ENCODE measurements around the gene COL5A1. TPM values are rescaled to one million over a fixed set of nuclear protein-coding genes. Genes with fewer than 3 reads are reported as not detected.
"Not testable (repeated sequence)": the region's sequence is repeated elsewhere in the genome, so short reads cannot be mapped to it uniquely, and the experiment has no call there.

Gene COL5A1
- polyA plus RNA-seq, 3 donors, result 70.5 to 77.2 (median 77.0) TPM

GRCh38 chr9:134841180-134841904 lies 199.7 kb downstream of the COL5A1 start:
- DNase-seq (ENCODE audit: low read depth in 3 of 3, low spot score in 2 of 3), result no peak

- DNase-seq (ENCODE audit: low read depth in 3 of 3, low spot score in 2 of 3), result no peak
Observed at GRCh38 chr9:134842321-134842720, 200.7 kb downstream of the COL5A1 start.

DNA sequence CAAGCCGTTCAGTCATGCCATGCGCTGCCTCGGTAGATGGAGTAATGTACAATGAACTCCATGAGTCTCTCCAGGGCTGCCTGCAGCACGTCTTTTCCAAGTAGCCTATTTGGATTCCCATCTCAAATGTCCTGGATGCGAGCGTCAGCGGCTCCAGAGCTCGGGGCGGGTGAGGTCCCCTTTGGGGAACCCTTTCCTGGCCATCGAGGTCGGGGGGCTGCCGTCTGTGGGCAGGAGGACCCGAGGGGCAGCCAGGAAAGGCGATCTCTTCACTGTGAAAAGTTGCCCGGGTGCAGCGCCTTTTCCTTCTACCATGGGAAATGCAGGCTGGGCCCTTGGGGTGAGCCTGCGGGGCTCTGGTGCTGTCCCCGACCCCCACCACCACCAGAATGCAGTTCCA lies 202.1 kb downstream of the COL5A1 start:
- no peak for DNase-seq (ENCODE audit: low read depth in 3 of 3, low spot score in 2 of 3)

DNA sequence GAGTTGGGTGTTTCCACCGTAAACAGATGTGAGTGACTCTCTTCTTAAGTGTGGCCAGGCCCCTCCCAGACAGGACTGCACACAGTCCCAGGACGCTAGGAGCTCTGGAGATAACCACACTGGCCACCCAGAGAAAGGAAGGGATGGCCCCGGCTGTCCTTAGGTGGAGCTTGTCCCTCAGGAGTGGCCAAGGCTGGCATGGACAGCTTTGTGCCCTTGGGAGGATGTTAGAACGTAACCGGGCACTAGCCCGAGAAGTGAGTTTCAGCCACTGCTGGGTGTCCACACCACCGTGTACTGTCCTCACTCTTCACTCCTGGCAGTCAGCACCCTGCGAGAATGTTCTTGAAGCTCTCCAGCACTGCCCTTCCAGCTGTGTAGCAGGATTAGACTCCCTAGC lies 203.2 kb downstream of the COL5A1 start:
- DNase-seq (ENCODE audit: low read depth in 3 of 3, low spot score in 2 of 3), result no peak

DNA sequence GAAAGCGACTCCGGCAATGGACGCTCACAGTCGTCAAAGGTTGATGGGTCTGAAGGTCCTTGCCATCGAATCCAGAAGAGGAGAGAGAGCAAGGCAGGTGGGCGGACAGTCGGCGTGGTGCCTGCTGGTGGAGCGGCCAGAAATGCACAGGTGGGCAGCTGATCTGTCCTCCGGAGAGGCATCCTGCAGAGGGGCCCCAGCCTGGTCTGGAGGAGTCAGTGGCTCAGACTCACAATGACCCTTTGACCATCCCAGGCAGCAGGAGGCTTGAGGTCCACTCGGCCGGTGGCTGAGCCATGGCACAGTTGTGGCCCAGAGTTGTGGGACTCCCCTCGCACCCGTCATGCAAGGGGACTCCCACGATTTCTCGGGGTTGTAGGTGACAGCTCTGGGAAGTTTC lies 204.6 kb downstream of the COL5A1 start:
- no peak for DNase-seq (ENCODE audit: low read depth in 3 of 3, low spot score in 2 of 3)

GRCh38 chr9:134846699-134847098 lies 205.1 kb downstream of the COL5A1 start:
- no peak for DNase-seq (ENCODE audit: low read depth in 3 of 3, low spot score in 2 of 3)

DNA sequence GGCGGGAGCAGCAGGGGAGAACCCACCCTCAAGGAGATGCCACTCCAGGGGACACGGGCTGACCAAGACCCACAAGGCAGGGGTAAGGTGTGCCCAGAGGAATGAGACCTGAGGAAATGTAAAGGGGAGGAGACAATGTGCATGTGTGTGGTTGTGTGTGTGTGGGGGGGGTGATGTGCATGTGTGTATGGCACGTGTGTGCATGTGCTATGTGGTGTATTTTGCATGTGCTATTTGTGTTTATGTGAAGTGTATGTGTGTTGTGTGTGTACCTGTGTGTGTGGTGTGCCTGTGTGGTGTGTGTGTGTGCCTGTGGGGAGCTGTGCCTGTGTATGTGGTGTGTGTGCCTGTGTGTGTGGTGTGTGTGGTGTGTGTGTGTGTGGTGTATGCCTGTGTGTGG lies 205.5 kb downstream of the COL5A1 start:
- no peak for DNase-seq (ENCODE audit: low read depth in 3 of 3, low spot score in 2 of 3)

- no peak for DNase-seq (ENCODE audit: low read depth in 3 of 3, low spot score in 2 of 3)
Observed at GRCh38 chr9:134847752-134848432, 206.3 kb downstream of the COL5A1 start.

GRCh38 chr9:134848504-134848903 lies 206.9 kb downstream of the COL5A1 start:
- no peak for DNase-seq (ENCODE audit: low read depth in 3 of 3, low spot score in 2 of 3)

DNA sequence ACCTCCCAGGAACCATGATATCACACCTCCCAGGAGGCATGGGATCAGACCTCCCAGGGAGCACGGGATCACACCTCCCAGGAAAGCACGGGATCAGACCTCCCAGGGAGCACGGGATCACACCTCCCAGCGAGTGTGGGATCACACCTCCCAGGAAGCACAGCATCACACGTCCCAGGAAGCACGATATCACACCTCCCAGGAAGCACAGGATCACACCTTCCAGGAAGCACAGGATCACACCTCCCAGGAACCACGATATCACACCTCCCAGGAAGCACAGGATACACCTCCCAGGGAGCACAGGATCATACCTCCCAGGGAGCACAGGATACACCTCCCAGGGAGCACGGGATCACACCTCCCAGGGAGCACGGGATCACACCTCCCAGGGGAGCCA lies 209.0 kb downstream of the COL5A1 start:
- DNase-seq (ENCODE audit: low read depth in 3 of 3, low spot score in 2 of 3), result no peak

GRCh38 chr9:134851020-134851419 lies 209.4 kb downstream of the COL5A1 start:
- no peak for DNase-seq (ENCODE audit: low read depth in 3 of 3, low spot score in 2 of 3)

GRCh38 chr9:134852906-134853654 lies 211.5 kb downstream of the COL5A1 start:
- no peak for DNase-seq (ENCODE audit: low read depth in 3 of 3, low spot score in 2 of 3)

GRCh38 chr9:134853893-134854292 lies 212.3 kb downstream of the COL5A1 start:
- DNase-seq (ENCODE audit: low read depth in 3 of 3, low spot score in 2 of 3), result no peak

- DNase-seq (ENCODE audit: low read depth in 3 of 3, low spot score in 2 of 3), result no peak
Observed at GRCh38 chr9:134854541-134854981, 213.0 kb downstream of the COL5A1 start.

DNA sequence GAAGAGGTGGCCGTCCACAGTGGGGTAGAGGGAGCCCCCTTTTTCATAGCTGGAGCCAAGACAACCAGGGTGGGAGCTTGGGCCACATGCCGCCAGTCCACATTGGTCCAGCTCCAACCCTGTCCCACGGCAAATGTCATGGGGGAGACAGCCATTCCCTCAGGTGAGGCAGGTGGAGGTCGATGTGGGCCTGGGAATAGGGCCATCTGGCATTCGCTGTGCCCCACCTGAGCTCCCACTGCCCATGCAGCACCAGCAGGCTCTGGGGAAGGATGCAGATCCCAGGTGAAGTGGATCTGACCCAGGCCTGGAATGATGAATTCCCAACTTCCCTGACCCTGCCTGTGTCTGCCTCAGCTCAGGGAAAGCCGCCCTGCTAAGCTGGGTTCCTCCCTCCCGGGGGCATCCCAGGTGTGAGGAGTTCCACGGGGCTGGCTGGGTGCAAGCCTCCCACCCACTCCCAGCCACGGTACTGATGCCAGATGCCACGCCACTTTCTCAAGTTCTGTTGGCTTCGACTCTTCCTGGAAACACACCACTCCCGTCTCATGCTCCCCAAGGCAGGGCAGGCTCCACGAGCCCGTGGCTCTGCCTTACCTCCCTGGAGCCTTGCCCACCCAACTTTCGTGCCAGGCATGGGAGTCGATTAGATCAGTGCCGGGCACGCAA lies 213.8 kb downstream of the COL5A1 start:
- no peak for DNase-seq (ENCODE audit: low read depth in 3 of 3, low spot score in 2 of 3)

DNA sequence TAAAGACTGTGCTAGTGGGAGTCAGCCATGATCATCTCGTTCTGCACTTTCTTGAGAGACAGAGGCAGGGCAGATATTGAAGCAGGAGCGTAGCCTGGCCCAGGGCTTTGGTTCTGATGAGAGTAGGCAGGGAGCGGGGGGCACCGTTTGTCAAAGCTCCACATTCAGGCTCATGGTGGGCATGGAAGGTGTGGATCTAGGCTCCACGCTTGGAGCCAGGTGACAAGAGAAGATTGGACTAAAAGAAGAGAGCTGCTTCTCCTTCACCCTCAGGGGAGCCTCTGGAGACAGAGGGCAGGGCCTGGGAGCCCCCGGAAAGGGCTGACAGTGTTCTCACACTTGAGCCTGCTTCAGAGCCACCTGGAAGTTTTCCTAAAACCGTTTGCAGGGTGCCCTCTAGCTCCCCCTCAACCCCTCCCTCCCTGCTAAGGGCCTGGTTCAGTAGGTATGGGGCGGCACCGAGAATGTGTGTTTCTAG lies 214.3 kb downstream of the COL5A1 start:
- DNase-seq (ENCODE audit: low read depth in 3 of 3, low spot score in 2 of 3), result no peak

DNA sequence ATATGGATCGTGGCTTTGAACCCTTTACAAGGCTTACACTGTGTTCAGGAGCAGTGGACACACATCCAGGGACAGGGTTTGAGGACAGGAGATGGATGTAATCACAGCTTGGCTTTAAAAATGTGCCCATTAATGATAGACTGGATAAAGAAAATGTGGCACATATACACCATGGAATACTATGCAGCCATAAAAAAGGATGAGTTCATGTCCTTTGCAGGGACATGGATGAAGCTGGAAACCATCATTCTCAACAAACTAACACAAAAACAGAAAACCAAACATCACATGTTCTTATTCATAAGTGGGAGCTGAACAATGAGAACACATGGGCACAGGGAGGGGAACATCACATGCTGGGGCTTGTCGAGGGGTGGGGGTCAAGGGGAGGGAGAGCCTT lies 215.8 kb downstream of the COL5A1 start:
- not testable (repeated sequence) for DNase-seq (ENCODE audit: low read depth in 3 of 3, low spot score in 2 of 3)

DNA sequence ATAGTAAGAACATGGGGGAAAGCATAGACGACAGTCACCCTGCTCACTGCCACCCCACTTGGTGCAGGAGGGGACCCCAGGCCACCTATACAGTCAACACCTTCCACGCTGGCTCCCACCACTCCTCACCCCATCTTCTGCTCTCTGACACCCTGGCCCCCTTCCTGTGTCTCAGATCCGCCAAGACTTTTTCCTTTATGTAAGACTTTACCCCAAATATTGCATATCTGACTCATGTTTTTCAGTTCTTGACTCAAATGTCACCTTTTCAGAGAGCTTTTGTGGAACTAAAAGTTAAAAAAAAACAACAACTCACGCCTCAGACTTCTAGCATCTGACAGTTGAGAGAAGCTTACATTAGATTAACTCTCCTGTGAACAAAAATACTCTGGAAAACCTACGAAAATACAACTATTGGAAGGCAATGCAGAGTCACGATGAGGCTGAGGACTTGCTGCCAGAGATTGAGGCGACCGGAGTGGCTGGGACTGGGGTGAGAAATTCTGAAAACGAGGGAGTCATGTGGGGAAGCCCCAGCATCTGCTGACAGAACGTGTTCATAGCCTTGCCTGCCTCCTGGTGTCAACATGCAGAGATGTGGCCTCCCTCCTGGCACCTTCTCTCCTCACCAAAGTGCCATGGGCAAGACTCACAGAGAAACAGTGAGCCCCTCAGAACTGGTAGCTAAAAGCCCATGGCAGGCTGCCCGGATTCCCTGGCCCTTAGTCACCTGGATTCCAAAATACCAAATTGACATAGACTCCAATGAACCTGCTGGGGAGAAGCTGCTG lies 216.6 kb downstream of the COL5A1 start:
- no peak for DNase-seq (ENCODE audit: low read depth in 3 of 3, low spot score in 2 of 3)

- DNase-seq (ENCODE audit: low read depth in 3 of 3, low spot score in 2 of 3), result no peak
Observed at GRCh38 chr9:134860510-134860909, 218.9 kb downstream of the COL5A1 start.

Data from right renal cortex interstitium (tissue), 3 donors.